HG02759 (cell line): Measurements from ENCODE around the gene RBM4B.
"Not testable (repeated sequence)": the region's sequence is repeated elsewhere in the genome, so short reads cannot be mapped to it uniquely, and the experiment has no call there.

Experiments
- ATAC-seq: cut with Tn5 transposase; IDR thresholded peaks from one replicate; pipeline ENCODE4 v1.9.1; 2021; ENCODE audit warnings: mild to moderate bottlenecking, moderate library complexity; ENCODE audit not compliant: unreplicated experiment

RBM4B gene

GRCh38 chr11:66677599-66678375, at the start of gene RBM4B:
Gene RBM4B, minus strand, starts transcription at chr11:66677887. Its CDS starts 808 bp downstream, at chr11:66677079.
- peak; percentile 87 for ATAC-seq

GRCh38 chr11:66725647-66726046, 48.0 kb upstream of the RBM4B start:
- no peak for ATAC-seq

DNA sequence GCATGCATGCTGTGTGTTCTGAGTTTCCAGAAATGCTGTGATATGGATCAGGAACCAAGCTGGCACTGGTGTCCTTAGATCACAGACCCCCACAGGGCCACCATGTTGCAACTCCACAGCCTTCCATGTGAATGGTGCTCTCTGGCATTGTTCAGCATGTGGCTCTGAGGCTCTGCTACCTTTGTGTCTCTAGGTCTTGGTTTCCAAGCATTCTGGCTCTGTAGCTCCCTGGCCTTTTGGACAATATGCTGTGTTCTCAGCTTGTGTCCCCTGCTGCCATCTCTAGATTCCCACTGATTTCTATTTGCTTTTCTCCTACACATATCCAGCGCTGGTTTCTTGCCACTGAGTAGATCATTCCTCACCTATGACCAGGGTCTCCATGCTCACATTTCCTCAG, 47.4 kb upstream of the RBM4B start:
- ATAC-seq: no peak

- not testable (repeated sequence) for ATAC-seq
These were observed 46.5 kb upstream of the RBM4B start for GRCh38 chr11:66724167-66724566.

- ATAC-seq: no peak
These were observed 46.0 kb upstream of the RBM4B start for GRCh38 chr11:66723693-66724092.

- ATAC-seq: no peak
These were observed 45.3 kb upstream of the RBM4B start for GRCh38 chr11:66722745-66723651.

DNA sequence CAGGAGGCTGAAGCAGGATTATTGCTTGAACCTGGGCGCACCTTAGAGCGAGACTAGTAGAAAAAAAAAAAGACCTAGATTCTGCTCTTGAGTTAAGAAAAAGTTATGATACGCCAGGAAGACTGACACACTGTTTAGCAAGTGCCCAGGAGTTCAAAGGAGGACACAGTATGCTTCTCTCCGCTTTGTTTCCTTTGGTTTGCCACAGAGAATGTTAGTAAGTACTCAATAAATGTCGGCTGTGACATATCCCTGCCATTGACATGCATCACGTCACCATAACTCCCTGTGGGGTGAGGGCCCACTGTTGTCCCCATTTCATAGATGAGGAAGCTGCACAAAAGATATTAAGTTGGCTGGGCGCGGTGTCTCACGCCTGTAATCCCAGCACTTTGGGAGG, 44.3 kb upstream of the RBM4B start:
- ATAC-seq: no peak

GRCh38 chr11:66720899-66721470, 43.3 kb upstream of the RBM4B start:
- ATAC-seq: no peak

DNA sequence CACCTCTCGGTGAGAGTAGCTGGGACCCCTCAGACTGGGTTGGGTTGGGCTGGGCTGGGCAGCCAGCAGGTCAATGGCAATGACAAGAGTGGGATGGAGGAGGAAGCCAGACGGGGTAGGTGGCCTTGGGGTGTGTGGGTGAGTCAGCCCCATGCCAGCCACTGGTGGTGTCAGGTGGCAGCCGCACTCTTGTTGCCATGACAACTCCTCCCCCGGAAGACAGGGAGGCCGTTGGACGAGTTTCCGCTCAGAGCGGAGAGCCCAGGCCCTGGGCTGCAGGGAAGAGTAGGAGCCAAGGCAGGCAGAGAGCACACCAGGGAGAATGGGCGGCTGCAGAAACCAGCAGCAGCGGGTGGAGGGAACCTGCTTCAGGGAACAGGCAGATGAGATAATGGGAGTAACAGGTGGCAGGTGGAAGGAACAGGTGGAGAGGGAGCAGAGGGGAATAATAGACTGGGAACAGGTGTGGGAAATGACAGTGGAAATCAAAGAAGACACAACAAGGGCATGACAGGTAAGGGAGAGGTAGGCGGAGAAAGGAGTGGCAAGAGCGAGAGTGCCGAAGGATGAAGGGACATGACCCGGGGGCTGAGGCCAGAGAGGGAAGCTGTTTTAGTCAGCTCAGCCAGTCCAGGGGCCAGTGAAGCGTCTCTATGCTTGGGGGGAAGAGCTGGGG, 42.7 kb upstream of the RBM4B start:
- no peak for ATAC-seq

GRCh38 chr11:66719111-66719872, 41.6 kb upstream of the RBM4B start:
- no peak for ATAC-seq

DNA sequence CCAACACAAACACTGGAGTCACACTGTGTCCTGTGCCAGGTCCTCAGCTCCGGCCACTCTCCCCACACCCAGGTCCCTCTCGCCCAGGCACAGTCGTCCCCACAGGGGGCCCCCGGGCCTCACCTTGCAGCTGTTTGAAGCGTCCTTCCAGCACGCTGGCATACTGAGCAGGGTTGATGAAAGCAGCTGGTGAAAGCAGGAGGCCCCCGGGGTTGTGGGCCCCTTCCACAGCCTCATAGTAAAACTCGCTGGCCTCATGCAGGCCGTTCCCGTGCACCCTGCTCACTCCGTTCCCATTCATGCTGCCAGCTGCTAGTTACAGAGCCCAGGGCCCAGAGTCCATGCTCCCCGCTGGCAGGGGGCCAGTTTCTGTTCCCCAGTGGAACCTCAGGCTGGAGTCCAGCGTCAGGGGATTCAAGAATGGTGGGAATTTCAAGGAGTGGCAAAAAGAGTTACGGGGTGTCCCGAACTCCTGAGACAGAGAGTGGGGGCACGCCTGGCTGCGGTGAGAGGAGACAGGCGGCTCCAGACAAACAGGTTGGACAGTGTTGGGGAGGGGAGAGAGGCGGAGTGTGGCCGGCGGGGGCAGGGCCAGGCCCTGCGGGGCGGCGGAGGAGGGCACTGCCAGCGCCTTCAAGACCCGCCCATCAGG, 40.8 kb upstream of the RBM4B start:
- no peak for ATAC-seq

DNA sequence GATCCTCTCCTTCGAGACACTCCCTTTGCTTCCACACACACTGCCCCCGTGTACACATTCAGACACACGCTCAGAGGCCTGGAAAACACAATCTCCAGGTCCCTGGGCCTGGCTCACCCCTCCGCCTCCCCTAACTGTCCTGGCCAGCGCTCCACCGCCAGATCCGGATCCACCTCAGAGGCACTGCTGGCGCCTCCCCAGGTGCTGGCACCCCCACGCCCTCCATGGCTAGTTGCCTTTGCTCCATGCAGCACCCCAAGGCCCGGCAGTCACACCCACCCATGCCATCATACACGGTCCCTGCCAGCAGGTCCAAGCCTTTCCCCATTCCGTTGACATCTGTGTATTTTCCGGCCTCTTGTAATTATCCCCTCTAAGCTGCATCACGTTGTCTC, 40.2 kb upstream of the RBM4B start:
- ATAC-seq: no peak

DNA sequence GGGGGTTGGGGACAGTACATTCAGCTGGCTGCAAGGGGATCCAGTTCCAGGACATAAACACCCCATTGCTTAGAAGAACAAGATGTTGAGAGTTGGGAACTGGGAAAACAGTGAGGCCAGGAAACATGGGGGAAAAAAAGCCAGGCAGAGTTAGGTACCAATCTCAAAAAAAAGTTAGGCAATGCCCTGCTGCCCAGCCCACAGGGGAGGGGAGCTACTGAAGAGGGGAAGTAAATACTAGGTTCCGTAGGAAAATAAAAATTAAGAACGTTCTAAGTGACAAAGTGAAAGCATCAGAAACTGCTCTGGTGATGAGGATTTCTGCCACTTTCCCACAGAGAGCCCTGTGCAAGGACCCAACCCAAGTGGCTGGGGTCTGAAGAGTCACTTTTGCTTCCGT, 39.3 kb upstream of the RBM4B start:
- ATAC-seq: no peak

DNA sequence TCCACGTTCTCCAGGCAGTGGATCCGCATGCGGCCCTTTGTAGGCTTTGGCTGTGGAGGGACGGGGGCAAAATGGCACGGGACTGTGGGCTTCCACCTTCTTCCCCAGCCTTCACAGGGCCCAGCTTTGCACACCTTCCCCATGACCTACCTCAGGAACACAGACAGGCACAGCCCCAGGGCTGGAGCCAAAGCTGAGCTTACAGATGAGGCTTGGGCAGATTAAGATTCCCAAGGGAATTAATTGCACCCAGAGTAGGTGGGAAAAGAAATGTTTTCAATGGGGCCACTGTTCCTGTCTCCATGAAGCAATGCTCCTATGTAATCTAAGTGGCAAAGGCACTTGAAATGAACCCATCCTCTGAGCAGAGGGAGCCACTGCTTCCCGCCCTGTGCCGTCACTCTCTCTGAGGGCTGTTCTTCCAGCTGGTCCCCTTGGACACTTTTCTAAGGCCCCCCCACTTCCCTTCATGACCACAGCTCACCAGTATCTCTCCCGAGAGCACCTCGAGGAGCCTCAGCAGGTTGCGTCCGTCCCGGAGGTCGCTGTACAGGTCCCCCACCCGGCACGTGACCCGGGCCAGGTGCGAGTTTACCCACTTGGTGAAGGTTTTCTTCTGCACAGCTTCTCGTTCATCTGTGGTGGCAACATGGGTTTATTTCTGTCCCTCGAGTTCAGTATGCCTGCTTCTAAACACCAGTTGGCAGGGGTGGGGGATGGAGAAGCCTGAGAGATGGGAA, 37.8 kb upstream of the RBM4B start:
- no peak for ATAC-seq

DNA sequence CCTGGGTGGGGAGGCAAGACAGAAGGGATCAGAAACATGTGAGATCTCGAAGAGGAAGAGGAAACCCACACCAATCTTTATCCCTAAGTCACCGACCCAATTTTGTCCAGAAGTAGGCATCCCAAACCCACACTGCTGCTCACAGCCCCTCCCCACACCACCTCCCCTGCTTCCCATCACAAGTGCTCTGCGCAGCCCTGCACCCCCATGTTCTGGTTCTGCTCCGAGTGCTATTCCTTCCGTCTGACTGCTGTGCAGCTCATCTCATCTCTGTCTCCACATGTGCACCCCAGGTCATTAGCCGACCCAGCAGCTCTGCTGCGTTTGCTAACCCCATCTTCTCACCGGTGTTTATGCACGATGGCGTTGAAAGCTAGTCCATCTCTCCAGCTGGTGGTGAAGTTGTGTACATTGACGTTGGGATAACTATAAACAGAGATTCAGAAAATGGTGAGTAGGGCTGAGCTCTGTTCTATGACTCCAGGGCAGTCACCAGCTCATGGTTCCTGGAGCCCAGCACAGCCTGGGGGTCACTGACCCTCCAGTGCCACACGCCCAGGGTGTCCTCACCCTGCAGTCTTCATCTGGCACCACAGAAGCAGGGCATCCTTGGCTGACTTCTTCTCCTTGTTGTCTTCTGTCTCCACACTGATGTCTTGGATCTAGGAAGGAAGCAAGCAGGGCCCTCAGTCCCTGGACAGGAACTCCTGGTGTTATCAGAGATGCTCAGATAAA, 36.2 kb upstream of the RBM4B start:
- no peak for ATAC-seq

GRCh38 chr11:66710384-66710930, 32.8 kb upstream of the RBM4B start:
- no peak for ATAC-seq

- no peak for ATAC-seq
These were observed 31.0 kb upstream of the RBM4B start for GRCh38 chr11:66708701-66709100.

GRCh38 chr11:66708094-66708493, 30.4 kb upstream of the RBM4B start:
- ATAC-seq: no peak
